GM10266 (cell line): ENCODE results near the gene METTL21C.

Experiments
- DNase-seq: peaks from one replicate; pipeline ENCODE4 v3.0.0; 2012; ENCODE audit errors: extremely low spot score
- CTCF ChIP-seq: IDR thresholded peaks from 2 replicates; pipeline ENCODE4 v1.5.1; 2012; ENCODE audit warnings: mild to moderate bottlenecking, low read depth; ENCODE audit not compliant: control insufficient read depth, insufficient read depth; ENCODE audit errors: missing control alignments

The METTL21C gene

GRCh38 chr13:102690883-102691282 lies 4.0 kb downstream of the METTL21C start:
- TF ChIP-seq CTCF, result no peak
- DNase-seq, result no peak

GRCh38 chr13:102688306-102688973 lies 6.4 kb downstream of the METTL21C start:
- TF ChIP-seq CTCF, result no peak
- no peak for DNase-seq

- TF ChIP-seq CTCF, result no peak
- DNase-seq, result no peak
Observed at GRCh38 chr13:102687520-102687919, 7.3 kb downstream of the METTL21C start.

- DNase-seq, result no peak
- no peak for TF ChIP-seq CTCF
Observed at GRCh38 chr13:102686024-102686423, 8.8 kb downstream of the METTL21C start.

GRCh38 chr13:102683637-102684036 lies 11.2 kb downstream of the METTL21C start:
- TF ChIP-seq CTCF, result no peak
- DNase-seq, result no peak

- DNase-seq, result no peak
- no peak for TF ChIP-seq CTCF
Observed at GRCh38 chr13:102682727-102683126, 12.1 kb downstream of the METTL21C start.

GRCh38 chr13:102682211-102682610 lies 12.6 kb downstream of the METTL21C start:
- TF ChIP-seq CTCF, result no peak
- DNase-seq, result no peak
